Activated CD8-positive, alpha-beta memory T cell treated with anti-CD3 and anti-CD28 coated beads, Interleukin-2, amount 10 ng/mL, durations not matched to agents 7 days and 5 days (primary cell): ENCODE measurements around the gene AKAP13. TPM values are rescaled to one million over a fixed set of nuclear protein-coding genes. Genes with fewer than 3 reads are reported as not detected.

Experiments
- ATAC-seq: fragments of 150-1000 bp; cut with Tn5 transposase; one replicate; pipeline ENCODE4 v1.10.0; 2021; ENCODE audit warnings: moderate library complexity
- CTCF ChIA-PET: fragments of 350-600 bp; sonication (Branson Sonifier 250); formaldehyde crosslinking; loops from one replicate; lab custom pipeline; 2021; ENCODE audit warnings: antibody characterized with exemption; lab: Charles Lee
- DNase-seq: peaks from one replicate; pipeline ENCODE4 v3.0.0-alpha.2; 2020
- H3K27ac Mint-ChIP-seq: one replicate; pipeline ENCODE4 v1.8.0; 2021; ENCODE audit warnings: mild to moderate bottlenecking, mixed read lengths
- H3K27me3 Mint-ChIP-seq: one replicate; pipeline ENCODE4 v1.8.0; 2021; ENCODE audit warnings: mixed read lengths
- H3K36me3 Mint-ChIP-seq: one replicate; pipeline ENCODE4 v1.8.0; 2021; ENCODE audit warnings: mild to moderate bottlenecking, mixed read lengths
- H3K4me1 Mint-ChIP-seq: one replicate; pipeline ENCODE4 v1.8.0; 2021; ENCODE audit warnings: mixed read lengths
- H3K4me3 Mint-ChIP-seq: one replicate; pipeline ENCODE4 v1.8.0; 2021; ENCODE audit warnings: mild to moderate bottlenecking, moderate library complexity, mixed read lengths
- H3K9me3 Mint-ChIP-seq: one replicate; pipeline ENCODE4 v1.8.0; 2022; ENCODE audit warnings: low read depth, mixed read lengths
- total RNA-seq, 2 experiments: library from RNA; stranded (reverse); gene quantifications; one replicate each; pipeline ENCODE4 v1.2.3, GENCODE V29; 2021

The AKAP13 gene
- total RNA-seq, 2 experiments from 2014 or later, result 150 to 172 TPM

- no peaks in the 10 kb centered on the region for H3K27me3 Mint-ChIP-seq
- DNase-seq (no peak), ATAC-seq (no peak)
- no peak overlapping the region for H3K4me3 Mint-ChIP-seq
- H3K9me3 Mint-ChIP-seq, result no peaks in the 10 kb centered on the region
- H3K4me1 Mint-ChIP-seq, result peaks cover 16% of the 10 kb centered on the region
- peaks cover 59% of the 10 kb centered on the region for H3K36me3 Mint-ChIP-seq
- H3K27ac Mint-ChIP-seq, result no peak overlapping the region
- CTCF ChIA-PET, result interaction anchor here (0.9 to 1.5 kb wide), 3 partner anchors 15 to 30 kb away, joined by 3 read pairs; no protein-coding TSS in a partner anchor
These were observed 292.1 kb downstream of the AKAP13 start for GRCh38 chr15:85672332-85673084.

GRCh38 chr15:85673326-85673725, 292.9 kb downstream of the AKAP13 start:
- peaks cover 8% of the 10 kb centered on the region for H3K4me1 Mint-ChIP-seq
- no peak overlapping the region for H3K27ac Mint-ChIP-seq
- H3K36me3 Mint-ChIP-seq, result peaks cover 52% of the 10 kb centered on the region
- H3K27me3 Mint-ChIP-seq, result no peaks in the 10 kb centered on the region
- CTCF ChIA-PET, result interaction anchor here (0.9 to 1.5 kb wide), 2 partner anchors 14 to 29 kb away, joined by 3 read pairs; no protein-coding TSS in a partner anchor
- no peak for ATAC-seq
- H3K9me3 Mint-ChIP-seq, result no peaks in the 10 kb centered on the region
- DNase-seq, result no peak
- no peak overlapping the region for H3K4me3 Mint-ChIP-seq

GRCh38 chr15:85676342-85677098, 296.1 kb downstream of the AKAP13 start:
- H3K27ac Mint-ChIP-seq, result no peak overlapping the region
- no peak for DNase-seq
- peaks cover 5% of the 10 kb centered on the region for H3K4me1 Mint-ChIP-seq
- no peaks in the 10 kb centered on the region for H3K9me3 Mint-ChIP-seq
- no peak overlapping the region for H3K4me3 Mint-ChIP-seq
- CTCF ChIA-PET, result no interaction called here
- H3K27me3 Mint-ChIP-seq, result no peaks in the 10 kb centered on the region
- no peak for ATAC-seq
- H3K36me3 Mint-ChIP-seq, result peaks cover 40% of the 10 kb centered on the region

- CTCF ChIA-PET, result interaction anchor here (1.8 kb wide), 1 partner anchor 11 kb away, joined by 5 read pairs; no protein-coding TSS in a partner anchor
- no peak for ATAC-seq
- Mint-ChIP-seq H3K4me3 (no peak overlapping the region), H3K27me3 (no peaks in the 10 kb centered on the region), H3K36me3 (peaks cover 30% of the 10 kb centered on the region), H3K4me1 (peaks cover 5% of the 10 kb centered on the region), H3K27ac (no peak overlapping the region), H3K9me3 (no peaks in the 10 kb centered on the region)
- DNase-seq, result no peak
These were observed 298.8 kb downstream of the AKAP13 start for GRCh38 chr15:85679231-85679630.

- Mint-ChIP-seq H3K27ac (no peak overlapping the region), H3K36me3 (peaks cover 35% of the 10 kb centered on the region)
These were observed 301.0 kb downstream of the AKAP13 start for GRCh38 chr15:85681386-85681785.

GRCh38 chr15:85684174-85684710, 303.8 kb downstream of the AKAP13 start:
- Mint-ChIP-seq H3K27me3 (no peaks in the 10 kb centered on the region), H3K27ac (no peak overlapping the region), H3K9me3 (no peaks in the 10 kb centered on the region), H3K4me1 (peaks cover 31% of the 10 kb centered on the region), H3K36me3 (peaks cover 32% of the 10 kb centered on the region), H3K4me3 (no peak overlapping the region)
- no peak for DNase-seq
- CTCF ChIA-PET, result interaction anchor here (1.3 kb wide), 1 partner anchor 16 kb away, joined by 3 read pairs; no protein-coding TSS in a partner anchor
- ATAC-seq, result no peak

More at GRCh38 chr15:85681386-85681785, 301.0 kb downstream of the AKAP13 start:
- H3K9me3 Mint-ChIP-seq, result no peaks in the 10 kb centered on the region
- ATAC-seq (no peak), DNase-seq (no peak)
- CTCF ChIA-PET, result no interaction called here
- peaks cover 10% of the 10 kb centered on the region for H3K4me1 Mint-ChIP-seq
- H3K4me3 Mint-ChIP-seq, result no peak overlapping the region
- H3K27me3 Mint-ChIP-seq, result no peaks in the 10 kb centered on the region

GRCh38 chr15:85685356-85685755, 305.0 kb downstream of the AKAP13 start:
- peaks cover 32% of the 10 kb centered on the region for H3K36me3 Mint-ChIP-seq
- H3K4me3 Mint-ChIP-seq, result no peak overlapping the region
- H3K9me3 Mint-ChIP-seq, result no peaks in the 10 kb centered on the region
- H3K27me3 Mint-ChIP-seq, result no peaks in the 10 kb centered on the region
- H3K27ac Mint-ChIP-seq, result no peak overlapping the region
- ATAC-seq (no peak), DNase-seq (no peak)
- peaks cover 40% of the 10 kb centered on the region for H3K4me1 Mint-ChIP-seq
- CTCF ChIA-PET, result no interaction called here

GRCh38 chr15:85687329-85687728, 306.9 kb downstream of the AKAP13 start:
- DNase-seq, result no peak
- Mint-ChIP-seq H3K9me3 (no peaks in the 10 kb centered on the region), H3K27me3 (no peaks in the 10 kb centered on the region), H3K4me3 (no peak overlapping the region), H3K36me3 (peaks cover 34% of the 10 kb centered on the region), H3K4me1 (peaks cover 58% of the 10 kb centered on the region), H3K27ac (peak overlapping the region; percentile 86)
- no peak for ATAC-seq
- CTCF ChIA-PET, result interaction anchor here (1.0 to 1.6 kb wide), 6 partner anchors 14 to 69 kb away, joined by 3 to 6 read pairs (median 3); no protein-coding TSS in a partner anchor

GRCh38 chr15:85688711-85689110, 308.3 kb downstream of the AKAP13 start:
- Mint-ChIP-seq H3K27me3 (no peaks in the 10 kb centered on the region), H3K36me3 (peaks cover 39% of the 10 kb centered on the region), H3K4me3 (peak overlapping the region; percentile 21), H3K27ac (peak overlapping the region; percentile 98), H3K4me1 (peaks cover 72% of the 10 kb centered on the region), H3K9me3 (no peaks in the 10 kb centered on the region)
- CTCF ChIA-PET, result interaction anchor here (1.2 to 4.1 kb wide), 4 partner anchors 15 to 70 kb away, joined by 3 to 35 read pairs (median 5); no protein-coding TSS in a partner anchor
- no peak for DNase-seq
- ATAC-seq, result no peak

GRCh38 chr15:85689729-85690128, 309.3 kb downstream of the AKAP13 start:
- peaks cover 41% of the 10 kb centered on the region for H3K36me3 Mint-ChIP-seq
- H3K9me3 Mint-ChIP-seq, result no peaks in the 10 kb centered on the region
- CTCF ChIA-PET, result interaction anchor here (1.0 to 4.1 kb wide), 12 partner anchors 10 to 148 kb away, joined by 3 to 35 read pairs (median 4); no protein-coding TSS in a partner anchor
- ATAC-seq (peak; percentile 69), DNase-seq (peak; percentile 86)
- H3K4me1 Mint-ChIP-seq, result peaks cover 76% of the 10 kb centered on the region
- H3K27me3 Mint-ChIP-seq, result no peaks in the 10 kb centered on the region
- peak overlapping the region; percentile 98 for H3K27ac Mint-ChIP-seq
- H3K4me3 Mint-ChIP-seq, result peak overlapping the region; percentile 94

GRCh38 chr15:85690561-85691231, 310.3 kb downstream of the AKAP13 start:
- Mint-ChIP-seq H3K4me1 (peaks cover 80% of the 10 kb centered on the region), H3K27ac (peak overlapping the region; percentile 98), H3K27me3 (no peaks in the 10 kb centered on the region), H3K36me3 (peaks cover 43% of the 10 kb centered on the region), H3K9me3 (no peaks in the 10 kb centered on the region), H3K4me3 (peak overlapping the region; percentile 94)
- CTCF ChIA-PET, result interaction anchor here (0.8 to 4.1 kb wide), 14 partner anchors 9 to 394 kb away, joined by 3 to 35 read pairs (median 4); no protein-coding TSS in a partner anchor
- DNase-seq, result peak; percentile 80
- ATAC-seq, result peak; percentile 57

GRCh38 chr15:85691350-85692240, 311.2 kb downstream of the AKAP13 start:
- peak overlapping the region; percentile 94 for H3K4me3 Mint-ChIP-seq
- H3K9me3 Mint-ChIP-seq, result no peaks in the 10 kb centered on the region
- CTCF ChIA-PET, result interaction anchor here (0.7 to 4.1 kb wide), 12 partner anchors 12 to 395 kb away, joined by 3 to 35 read pairs (median 3); no protein-coding TSS in a partner anchor
- ATAC-seq (peak; percentile 50), DNase-seq (peak; percentile 79)
- peak overlapping the region; percentile 98 for H3K27ac Mint-ChIP-seq
- H3K27me3 Mint-ChIP-seq, result no peaks in the 10 kb centered on the region
- H3K36me3 Mint-ChIP-seq, result peaks cover 45% of the 10 kb centered on the region
- H3K4me1 Mint-ChIP-seq, result peaks cover 74% of the 10 kb centered on the region
